T-helper 1 cell treated with Interleukin-12 subunit alpha and Interleukin-12 subunit beta and Interleukin-4 antibody, amounts not matched to agents 30 ng/mL and 1 ng/mL, for 36 hours (primary cell): ENCODE results near the gene CSMD2. TPM values are rescaled to one million over a fixed set of nuclear protein-coding genes. Genes with fewer than 3 reads are reported as not detected.
"Not testable (repeated sequence)": the region's sequence is repeated elsewhere in the genome, so short reads cannot be mapped to it uniquely, and the experiment has no call there.

Experiments used
- intact Hi-C: fragments of 100-400 bp; cut with micrococcal nuclease; formaldehyde crosslinking; loops from one replicate; pipeline ENCODE4 v1.15.1; 2024
- total RNA-seq: library from RNA; stranded (reverse); gene quantifications from 2 replicates; pipeline ENCODE4 v1.2.3, GENCODE V29; 2022

Gene CSMD2
- total RNA-seq, 1 donor from 2014 or later: not detected

GRCh38 chr1:33515112-33515511 lies 649.9 kb downstream of the CSMD2 start:
- intact Hi-C loops: no loop called here

GRCh38 chr1:33512226-33513011 lies 652.6 kb downstream of the CSMD2 start:
- intact Hi-C loops: no loop called here

GRCh38 chr1:33509276-33509675 lies 655.8 kb downstream of the CSMD2 start:
- intact Hi-C loops: not testable (repeated sequence)

GRCh38 chr1:33508151-33508550 lies 656.9 kb downstream of the CSMD2 start:
- intact Hi-C loops: no loop called here

GRCh38 chr1:33507661-33508060 lies 657.4 kb downstream of the CSMD2 start:
- intact Hi-C loops: no loop called here

GRCh38 chr1:33503506-33503905 lies 661.5 kb downstream of the CSMD2 start:
- intact Hi-C loops: no loop called here

- intact Hi-C loops: no loop called here
These were observed 662.3 kb downstream of the CSMD2 start for GRCh38 chr1:33502726-33503125.

- intact Hi-C loops: no loop called here
These were observed 663.3 kb downstream of the CSMD2 start for GRCh38 chr1:33501774-33502173.

GRCh38 chr1:33501309-33501708 lies 663.7 kb downstream of the CSMD2 start:
- intact Hi-C loops: no loop called here

GRCh38 chr1:33500547-33500946 lies 664.5 kb downstream of the CSMD2 start:
- intact Hi-C loops: no loop called here

- intact Hi-C loops: no loop called here
These were observed 667.6 kb downstream of the CSMD2 start for GRCh38 chr1:33497410-33497809.

- intact Hi-C loops: no loop called here
These were observed 670.1 kb downstream of the CSMD2 start for GRCh38 chr1:33494929-33495328.

- intact Hi-C loops: no loop called here
These were observed 676.4 kb downstream of the CSMD2 start for GRCh38 chr1:33488624-33489023.

- intact Hi-C loops: no loop called here
These were observed 682.6 kb downstream of the CSMD2 start for GRCh38 chr1:33482412-33482811.

GRCh38 chr1:33477451-33477850 lies 687.6 kb downstream of the CSMD2 start:
- intact Hi-C loops: no loop called here

GRCh38 chr1:33473900-33474299 lies 691.1 kb downstream of the CSMD2 start:
- intact Hi-C loops: loop anchor here (2.0 to 5.0 kb wide), 5 partner anchors 217 to 437 kb away; partner anchors contain the start of genes AK2 and ZNF362

GRCh38 chr1:33472269-33472980 lies 692.6 kb downstream of the CSMD2 start, which contains the start of gene ZSCAN20:
ZSCAN20 (plus strand) TSS chr1:33472645; CDS start chr1:33479289, 6,644 bp downstream.
- intact Hi-C loops: loop anchor here (1.0 to 5.0 kb wide), 7 partner anchors 41 to 435 kb away; partner anchors contain the start of genes AK2, PHC2 and ZNF362

GRCh38 chr1:33471416-33471815 lies 693.6 kb downstream of the CSMD2 start:
- intact Hi-C loops: loop anchor here (5.0 kb wide), 4 partner anchors 214 to 434 kb away; partner anchors contain the start of genes AK2 and ZNF362

GRCh38 chr1:33470495-33471012 lies 694.5 kb downstream of the CSMD2 start:
- intact Hi-C loops: loop anchor here (1.0 to 5.0 kb wide), 6 partner anchors 102 to 433 kb away; partner anchors contain the start of genes AK2 and ZNF362

GRCh38 chr1:33469691-33470090 lies 695.3 kb downstream of the CSMD2 start:
- intact Hi-C loops: loop anchor here (1.0 to 5.0 kb wide), 6 partner anchors 101 to 432 kb away; partner anchors contain the start of genes AK2 and ZNF362

GRCh38 chr1:33468967-33469366 lies 696.1 kb downstream of the CSMD2 start:
- intact Hi-C loops: no loop called here

GRCh38 chr1:33468531-33468930 lies 696.5 kb downstream of the CSMD2 start:
- intact Hi-C loops: no loop called here
